GM18517 (cell line): ENCODE measurements around the gene GFER.
"Not testable (repeated sequence)": the region's sequence is repeated elsewhere in the genome, so short reads cannot be mapped to it uniquely, and the experiment has no call there.

Source experiments
- ATAC-seq: cut with Tn5 transposase; IDR thresholded peaks from one replicate; pipeline ENCODE4 v1.9.1; 2021; ENCODE audit warnings: mild to moderate bottlenecking, moderate library complexity; ENCODE audit not compliant: unreplicated experiment

The GFER gene

DNA sequence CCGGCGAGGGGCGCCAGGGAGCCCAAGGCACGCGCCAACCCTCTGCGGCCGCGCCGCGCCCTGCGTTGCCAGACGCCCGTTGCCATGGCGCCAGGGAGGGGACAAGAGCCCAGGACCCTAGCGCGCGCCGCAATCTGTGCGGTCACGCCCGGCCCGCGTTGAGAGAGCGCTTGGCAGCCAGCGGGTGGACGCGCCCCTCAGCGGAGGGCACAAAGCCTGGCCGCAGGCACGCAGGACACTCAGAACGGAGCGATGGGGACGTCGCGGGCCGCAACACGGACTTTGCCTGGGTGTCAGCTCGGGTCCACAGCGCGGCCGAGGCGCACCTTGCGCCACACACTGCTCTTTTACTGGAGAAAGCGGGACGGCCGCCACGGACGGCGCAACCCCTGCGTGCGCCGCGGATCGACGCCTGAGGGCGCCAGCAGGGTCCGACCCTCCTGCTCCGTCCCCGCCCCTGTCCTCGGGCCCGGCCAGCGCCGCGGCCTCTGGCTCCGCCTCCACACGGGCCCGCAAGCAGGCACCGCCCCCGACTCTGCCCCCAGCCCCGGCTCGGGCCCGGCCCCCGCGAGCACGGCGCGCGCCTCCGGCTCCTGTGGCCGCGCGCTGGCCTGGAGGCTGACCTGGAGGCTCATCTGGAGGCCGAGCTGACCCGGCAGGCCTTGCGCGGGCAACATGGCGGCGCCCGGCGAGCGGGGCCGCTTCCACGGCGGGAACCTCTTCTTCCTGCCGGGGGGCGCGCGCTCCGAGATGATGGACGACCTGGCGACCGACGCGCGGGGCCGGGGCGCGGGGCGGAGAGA lies at the start of gene GFER:
TSS of gene GFER (plus strand) at position 650 of the 803 bp plus-strand sequence. CDS start at position 676, 26 bp downstream.
- ATAC-seq, result peak; percentile 68

GRCh38 chr16:1936945-1937479 lies 47.0 kb upstream of the GFER start:
- ATAC-seq, result no peak

DNA sequence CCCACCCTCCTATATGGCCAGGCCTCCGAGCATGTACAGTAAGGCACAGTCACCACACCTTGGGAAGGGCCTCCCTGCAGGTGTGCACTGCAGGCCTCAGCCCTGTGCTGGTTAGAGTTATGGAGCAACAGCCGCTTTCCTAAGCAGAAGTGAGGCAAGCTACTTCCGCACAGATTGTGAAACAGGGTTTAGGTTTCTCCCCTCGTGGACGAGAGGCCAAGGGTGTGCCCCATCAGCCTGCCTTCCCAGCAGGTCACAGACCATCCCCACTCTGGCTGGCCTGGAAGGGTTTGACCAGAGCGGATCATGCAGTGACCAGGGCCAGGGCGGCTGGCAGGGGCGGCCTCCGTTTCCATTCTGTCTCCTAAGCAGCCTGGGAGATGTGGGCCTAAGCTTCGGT lies 45.7 kb upstream of the GFER start:
- no peak for ATAC-seq

- ATAC-seq, result no peak
These were observed 45.1 kb upstream of the GFER start for GRCh38 chr16:1938910-1939309.

- not testable (repeated sequence) for ATAC-seq
These were observed 44.2 kb upstream of the GFER start for GRCh38 chr16:1939833-1940232.

GRCh38 chr16:1940273-1941161 lies 43.5 kb upstream of the GFER start:
- ATAC-seq, result no peak

GRCh38 chr16:1941162-1942046 lies 42.6 kb upstream of the GFER start:
- no peak for ATAC-seq

GRCh38 chr16:1942047-1942809 lies 41.8 kb upstream of the GFER start:
- no peak for ATAC-seq

- ATAC-seq, result peak; percentile 81
These were observed 40.9 kb upstream of the GFER start, which contains the start of gene MSRB1 for GRCh38 chr16:1942810-1943726. MSRB1 (minus strand) TSS chr16:1943199; CDS start chr16:1943156, 43 bp downstream.

GRCh38 chr16:1944612-1945199 lies 39.3 kb upstream of the GFER start:
- ATAC-seq, result no peak

DNA sequence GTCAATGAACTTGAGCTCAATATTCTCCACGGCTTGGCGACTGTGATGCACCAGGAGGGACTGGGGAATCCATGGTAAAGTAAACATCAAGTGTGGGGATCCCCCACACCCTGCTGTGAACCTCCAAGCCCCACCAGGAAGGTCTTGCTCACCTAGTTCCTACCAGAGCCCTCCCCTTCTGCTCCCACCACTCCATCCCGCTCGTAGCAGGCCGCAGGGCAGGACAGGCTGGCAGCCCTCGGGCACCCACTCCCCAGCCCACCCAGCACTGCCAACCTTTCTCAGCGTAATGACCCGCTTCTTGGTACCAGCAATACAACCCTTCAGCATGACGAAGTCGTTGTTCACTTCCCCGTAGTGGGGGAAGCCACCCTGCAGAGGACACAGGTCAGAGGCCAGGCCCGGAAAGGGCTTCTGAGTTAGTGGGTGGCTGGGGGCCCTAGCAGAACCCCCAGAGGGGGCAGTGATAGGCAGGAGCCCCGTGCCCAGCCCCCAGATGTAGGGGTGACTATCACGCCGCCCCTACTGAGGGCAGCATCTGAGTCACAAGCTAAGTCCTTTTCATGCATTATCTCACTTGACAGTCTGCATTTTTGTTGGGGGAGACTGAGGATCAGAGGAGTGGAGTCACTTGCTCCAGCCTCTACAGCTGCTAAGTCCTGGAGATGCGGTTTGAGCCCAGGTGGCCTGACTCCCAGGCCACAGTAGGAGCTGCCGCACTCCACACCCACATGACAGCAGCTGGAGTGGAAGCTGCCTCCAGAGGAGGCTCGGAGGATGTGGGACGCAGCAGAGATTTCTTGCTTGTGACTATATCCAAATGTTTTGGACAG lies 38.2 kb upstream of the GFER start:
- no peak for ATAC-seq

DNA sequence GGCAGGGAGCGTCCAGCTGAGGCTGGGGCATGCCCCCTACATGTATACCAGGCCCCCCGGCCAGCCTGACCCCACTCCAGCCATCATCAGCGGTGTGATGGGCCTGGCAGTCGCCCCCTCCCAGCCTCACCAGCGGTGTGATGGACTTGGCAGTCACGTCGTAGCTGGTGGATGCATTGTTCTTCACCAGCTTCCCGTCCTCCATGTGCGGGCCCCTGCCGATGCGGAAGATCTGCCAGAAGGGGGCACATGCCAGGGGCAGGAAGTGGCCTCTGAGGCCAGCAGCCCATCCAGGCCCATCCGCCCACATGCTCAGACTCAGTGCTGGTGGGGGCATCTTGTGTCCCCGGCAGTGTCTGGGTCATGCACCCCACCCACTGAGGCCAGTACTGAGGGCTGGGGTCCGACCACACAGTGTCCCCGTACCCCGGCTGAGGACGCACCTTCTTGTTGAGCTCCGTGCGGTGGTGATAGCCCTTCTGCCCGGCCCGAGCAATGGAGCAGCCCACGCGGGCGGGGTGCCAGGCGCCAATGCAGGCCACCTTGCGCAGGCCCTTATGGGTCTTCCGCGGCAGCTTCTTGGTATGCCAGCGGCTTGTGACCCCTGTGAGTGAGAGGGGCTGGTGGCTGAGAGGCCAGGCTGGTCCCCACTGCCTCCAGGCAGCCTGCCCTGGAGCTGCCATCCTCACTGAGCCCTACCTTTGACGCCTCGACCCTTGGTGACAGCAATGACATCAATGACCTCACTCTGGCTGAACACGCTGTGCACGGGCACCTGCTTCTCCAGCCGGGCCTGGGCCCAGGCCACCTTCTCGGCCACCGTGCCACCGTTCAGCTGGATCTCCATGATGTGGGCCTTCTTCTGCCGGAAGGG lies 37.3 kb upstream of the GFER start:
- ATAC-seq, result no peak

DNA sequence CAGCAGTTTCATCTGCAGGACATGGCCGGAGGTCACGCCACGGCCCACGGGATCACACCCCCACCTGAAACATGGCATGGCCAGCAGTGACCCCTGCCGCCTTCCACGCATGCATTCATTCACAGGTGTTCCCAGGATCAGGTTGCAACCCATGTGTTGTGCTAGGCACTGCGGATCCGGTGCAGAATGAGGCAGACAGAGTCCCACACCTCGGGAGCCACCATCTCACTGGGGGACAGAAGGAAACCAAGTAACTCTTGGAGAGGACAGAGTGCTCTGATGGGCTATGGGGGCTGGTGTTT lies 36.7 kb upstream of the GFER start:
- no peak for ATAC-seq

GRCh38 chr16:1949507-1949906 lies 34.5 kb upstream of the GFER start:
- ATAC-seq, result no peak

GRCh38 chr16:1950047-1950446 lies 33.9 kb upstream of the GFER start:
- ATAC-seq, result no peak

DNA sequence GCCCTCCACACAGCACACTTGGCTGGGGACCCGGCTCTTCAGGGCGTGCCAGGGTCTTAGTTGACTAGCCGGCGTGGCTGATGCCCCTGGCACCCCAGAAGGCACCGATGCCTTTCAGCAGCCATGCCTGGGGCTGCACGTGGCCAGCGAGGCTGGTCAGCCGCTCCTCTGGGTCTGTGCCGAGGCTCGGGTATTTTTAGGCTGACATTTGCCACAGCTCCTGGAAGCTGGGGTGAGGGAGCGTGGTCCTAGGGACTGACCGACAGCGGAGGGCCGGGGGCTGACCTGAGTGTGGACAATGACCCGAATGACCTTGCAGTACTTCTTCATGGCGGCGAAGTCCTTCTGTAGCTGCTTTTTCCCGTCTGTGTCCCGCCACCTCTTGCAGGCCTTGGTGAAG lies 33.4 kb upstream of the GFER start:
- ATAC-seq, result no peak

DNA sequence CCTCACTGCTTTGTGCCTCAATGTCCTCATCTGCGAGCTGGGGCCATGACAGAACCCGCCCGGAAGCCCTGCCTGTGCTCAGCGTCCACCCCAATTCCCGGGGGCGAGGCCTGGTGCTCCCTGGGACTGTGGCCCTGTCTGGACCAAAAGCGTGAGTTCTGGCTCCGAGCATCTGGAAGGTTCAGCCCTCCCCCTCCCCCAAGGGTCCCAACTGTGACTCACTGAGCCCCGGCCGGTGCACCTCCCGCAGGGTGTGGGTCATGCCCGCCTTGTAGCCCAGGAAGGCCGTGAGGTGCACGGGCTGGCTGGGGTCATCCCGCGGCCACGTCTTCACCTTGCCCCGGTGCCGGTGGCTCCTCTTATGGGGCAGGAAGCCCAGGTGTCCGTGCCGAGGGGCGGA lies 30.3 kb upstream of the GFER start:
- no peak for ATAC-seq
